G401 (cell line): ENCODE measurements around the gene TPPP. TPM values are rescaled to one million over a fixed set of nuclear protein-coding genes. Genes with fewer than 3 reads are reported as not detected.

Experiments used
- DNase-seq: peaks from one replicate; pipeline ENCODE4 v3.0.0-alpha.2; 2015; ENCODE audit warnings: low spot score
- in situ Hi-C: cut with HindIII; loops from 2 replicates; pipeline ENCODE4 v1.10.0; 2016; ENCODE audit warnings: low sequenced_read_pairs, mixed read lengths
- total RNA-seq: library from RNA; depleted of rRNA; stranded (reverse); fragments of >200 nt; shearing (Covaris generic); gene quantifications from 2 replicates; pipeline ENCODE4 v1.2.3, GENCODE V29; 2014

The TPPP gene
- total RNA-seq, 1 experiment from 2014 or later = 1.2 TPM

DNA sequence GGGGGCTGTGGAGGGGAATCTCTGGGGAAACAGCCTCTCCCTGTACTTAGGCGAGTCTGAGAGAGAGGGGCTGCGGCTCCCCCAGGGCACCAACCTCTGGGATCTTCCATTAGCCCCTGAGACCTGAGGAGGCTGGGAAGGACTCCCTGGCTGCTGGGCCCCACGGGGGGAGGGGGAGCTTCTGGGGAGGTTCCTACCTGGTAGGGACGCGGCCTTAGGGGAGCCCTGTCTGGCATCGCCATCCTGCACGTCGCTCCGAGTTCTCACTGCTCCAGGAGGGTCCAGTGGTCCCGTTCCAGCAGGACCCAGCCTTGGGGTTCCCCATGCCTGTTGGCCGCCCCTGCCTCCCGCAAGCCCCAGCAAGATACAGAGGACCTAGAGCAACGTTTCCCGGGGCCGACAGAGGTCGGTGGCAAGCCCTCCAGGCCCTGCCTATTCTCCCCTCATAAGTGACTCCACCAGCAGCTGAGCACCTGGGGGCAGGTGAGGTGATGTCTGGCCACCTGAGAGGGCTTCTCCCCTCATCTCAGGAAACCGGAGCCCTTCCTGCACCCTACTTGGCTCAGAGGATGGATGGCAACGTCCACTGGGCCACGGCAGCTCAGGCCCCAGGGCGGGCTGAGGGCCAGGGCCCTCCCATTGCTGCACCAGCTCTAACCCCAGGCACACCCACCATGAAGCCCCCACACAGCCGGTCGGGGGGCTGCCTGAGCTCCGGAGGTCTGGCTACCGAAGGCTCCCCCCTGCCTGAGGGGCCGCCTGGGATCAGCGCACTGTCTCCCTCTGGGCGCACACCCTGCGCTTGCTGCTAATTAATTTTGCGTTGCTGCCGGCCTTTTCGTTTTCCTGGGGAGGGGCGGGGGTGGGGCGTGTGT is 22.5 kb downstream of the TPPP start:
- DNase-seq = no peak
- in situ Hi-C loops = loop anchor here (25.0 kb wide), 1 partner anchor 242 kb away; no protein-coding TSS in a partner anchor

GRCh38 chr5:669842-670395 is 23.2 kb downstream of the TPPP start:
- in situ Hi-C loops = loop anchor here (25.0 kb wide), 1 partner anchor 242 kb away; no protein-coding TSS in a partner anchor
- no peak for DNase-seq

DNA sequence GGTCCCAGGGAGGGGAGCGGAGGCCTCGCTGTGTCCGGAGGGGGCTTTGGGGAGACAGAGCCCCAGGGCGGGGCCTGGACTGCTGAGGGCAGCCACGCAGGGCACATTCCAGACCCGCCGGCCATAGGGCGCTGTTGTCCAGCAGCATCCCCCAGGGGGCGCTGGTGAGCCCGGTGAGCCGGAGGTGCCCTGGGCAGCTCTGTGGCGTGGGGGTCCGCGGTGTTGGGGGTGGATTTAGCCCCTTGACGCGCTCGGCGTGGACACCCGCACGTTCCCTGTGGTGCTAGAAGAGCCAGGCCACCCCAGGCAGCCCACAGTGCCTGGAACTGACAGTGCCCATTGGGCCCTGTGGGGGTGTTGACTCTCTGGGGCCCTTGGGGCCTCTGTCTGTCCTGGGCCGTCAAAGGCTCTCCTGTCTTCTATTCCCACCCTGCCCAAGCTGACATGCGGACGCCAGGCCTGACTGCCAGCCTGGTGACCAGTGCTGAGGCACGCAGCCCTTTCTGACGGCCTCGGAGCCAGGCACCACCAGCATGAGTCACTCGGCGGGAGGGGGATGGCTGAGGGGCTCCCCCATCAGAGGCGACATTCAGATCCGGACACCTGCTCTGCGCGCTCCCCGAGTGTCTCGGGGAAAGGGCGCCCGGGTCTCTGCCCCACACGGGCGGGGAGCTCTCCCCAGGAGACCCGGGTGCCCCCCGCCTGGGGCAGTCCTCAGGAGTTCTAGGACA is 23.9 kb downstream of the TPPP start:
- in situ Hi-C loops = loop anchor here (25.0 kb wide), 1 partner anchor 243 kb away; no protein-coding TSS in a partner anchor
- no peak for DNase-seq

- no peak for DNase-seq
- in situ Hi-C loops = loop anchor here (25.0 kb wide), 1 partner anchor 244 kb away; no protein-coding TSS in a partner anchor
Observed at GRCh38 chr5:668283-668995, 24.7 kb downstream of the TPPP start.

DNA sequence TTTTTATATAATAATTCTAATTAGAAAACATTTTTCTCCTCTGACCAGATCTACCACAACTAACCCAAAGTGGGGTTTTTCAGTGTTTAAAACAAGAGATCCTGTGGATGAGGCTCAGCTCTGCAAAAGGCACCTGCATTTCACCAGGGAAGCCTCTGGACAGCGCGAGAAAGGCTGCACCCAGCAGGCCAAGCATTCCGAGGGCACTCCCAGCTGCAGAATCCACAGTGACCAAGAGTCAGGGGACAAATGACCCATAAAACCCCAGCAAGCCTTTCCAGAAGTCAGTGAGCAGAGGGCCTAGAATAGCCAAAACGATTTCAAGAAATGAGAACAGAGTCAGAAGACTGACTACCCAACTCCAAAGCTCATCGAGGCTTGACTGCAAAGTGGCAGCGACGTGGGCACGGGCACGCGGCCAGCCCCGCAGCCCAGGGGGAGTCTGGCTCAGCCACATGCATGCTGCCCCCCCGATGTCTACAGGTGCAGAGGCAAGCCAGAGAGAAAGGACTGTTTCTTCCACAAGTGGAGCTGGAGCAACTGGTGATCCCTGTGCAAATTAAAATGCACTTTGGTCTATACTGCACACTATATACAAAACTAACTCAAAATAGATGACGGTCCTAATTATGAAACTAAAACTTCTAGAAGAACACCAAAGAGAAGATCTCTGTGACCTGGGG is 26.2 kb downstream of the TPPP start:
- DNase-seq = no peak
- in situ Hi-C loops = loop anchor here (25.0 kb wide), 1 partner anchor 245 kb away; no protein-coding TSS in a partner anchor

GRCh38 chr5:665956-666711 is 27.0 kb downstream of the TPPP start:
- no peak for DNase-seq

DNA sequence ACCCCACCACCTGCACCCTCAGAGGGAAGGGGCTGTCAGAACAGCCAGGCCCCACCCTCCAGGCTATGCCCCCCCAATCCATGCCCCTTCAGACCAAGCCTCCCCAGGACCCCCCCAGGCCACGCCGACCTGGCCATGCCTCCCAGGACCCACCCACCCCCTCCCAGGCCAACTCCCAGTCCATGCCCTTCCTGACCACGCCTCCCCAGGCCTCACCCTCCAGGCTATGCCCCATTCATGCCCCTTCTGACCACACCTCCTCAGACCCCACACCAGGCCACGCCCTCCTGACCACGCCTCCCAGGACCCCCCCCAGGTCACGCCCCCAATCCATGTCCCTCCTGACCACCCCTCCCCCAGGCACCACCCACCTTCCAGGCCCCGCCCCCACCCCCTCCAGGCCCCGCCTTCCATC is 27.6 kb downstream of the TPPP start:
- DNase-seq = no peak
- in situ Hi-C loops = loop anchor here (25.0 kb wide), 1 partner anchor 247 kb away; no protein-coding TSS in a partner anchor

More at GRCh38 chr5:665956-666711, 27.0 kb downstream of the TPPP start:
- in situ Hi-C loops = loop anchor here (25.0 kb wide), 1 partner anchor 246 kb away; no protein-coding TSS in a partner anchor

- in situ Hi-C loops = loop anchor here (25.0 kb wide), 1 partner anchor 247 kb away; no protein-coding TSS in a partner anchor
- DNase-seq = no peak
Observed at GRCh38 chr5:664994-665360, 28.2 kb downstream of the TPPP start.

- in situ Hi-C loops = loop anchor here (25.0 kb wide), 1 partner anchor 248 kb away; no protein-coding TSS in a partner anchor
- no peak for DNase-seq
Observed at GRCh38 chr5:664343-664993, 28.7 kb downstream of the TPPP start.

GRCh38 chr5:663436-664342 is 29.5 kb downstream of the TPPP start:
- in situ Hi-C loops = loop anchor here (25.0 kb wide), 1 partner anchor 249 kb away; no protein-coding TSS in a partner anchor
- DNase-seq = no peak

DNA sequence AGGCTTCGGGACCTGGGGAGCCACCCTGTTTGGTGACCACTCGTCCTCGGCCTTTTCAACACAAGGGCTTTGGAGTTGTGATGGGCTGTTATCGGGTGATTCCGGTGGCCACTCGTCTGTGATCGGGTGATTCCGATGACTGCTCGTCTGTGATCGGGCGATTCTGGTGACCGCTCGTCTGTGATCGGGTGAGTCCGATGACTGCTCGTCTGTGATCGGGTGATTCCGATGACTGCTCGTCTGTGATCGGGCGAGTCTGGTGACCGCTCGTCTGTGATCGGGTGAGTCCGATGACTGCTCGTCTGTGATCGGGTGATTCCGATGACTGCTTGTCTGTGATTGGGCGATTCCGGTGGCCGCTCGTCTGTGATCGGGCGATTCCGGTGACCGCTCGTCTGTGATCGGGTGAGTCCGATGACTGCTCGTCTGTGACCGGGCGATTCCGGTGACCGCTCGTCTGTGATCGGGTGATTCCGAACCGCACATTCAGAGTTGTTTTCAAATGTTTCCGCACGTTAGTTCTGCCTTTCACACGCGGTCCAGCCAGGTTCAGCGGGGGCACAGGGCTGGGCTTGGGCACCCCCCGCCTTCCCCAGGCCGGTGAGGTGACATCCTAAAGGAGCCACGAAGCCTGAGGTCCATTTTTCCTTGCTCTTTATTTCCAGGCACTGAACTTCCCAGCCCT is 30.3 kb downstream of the TPPP start:
- in situ Hi-C loops = loop anchor here (25.0 kb wide), 1 partner anchor 249 kb away; no protein-coding TSS in a partner anchor
- DNase-seq = no peak

DNA sequence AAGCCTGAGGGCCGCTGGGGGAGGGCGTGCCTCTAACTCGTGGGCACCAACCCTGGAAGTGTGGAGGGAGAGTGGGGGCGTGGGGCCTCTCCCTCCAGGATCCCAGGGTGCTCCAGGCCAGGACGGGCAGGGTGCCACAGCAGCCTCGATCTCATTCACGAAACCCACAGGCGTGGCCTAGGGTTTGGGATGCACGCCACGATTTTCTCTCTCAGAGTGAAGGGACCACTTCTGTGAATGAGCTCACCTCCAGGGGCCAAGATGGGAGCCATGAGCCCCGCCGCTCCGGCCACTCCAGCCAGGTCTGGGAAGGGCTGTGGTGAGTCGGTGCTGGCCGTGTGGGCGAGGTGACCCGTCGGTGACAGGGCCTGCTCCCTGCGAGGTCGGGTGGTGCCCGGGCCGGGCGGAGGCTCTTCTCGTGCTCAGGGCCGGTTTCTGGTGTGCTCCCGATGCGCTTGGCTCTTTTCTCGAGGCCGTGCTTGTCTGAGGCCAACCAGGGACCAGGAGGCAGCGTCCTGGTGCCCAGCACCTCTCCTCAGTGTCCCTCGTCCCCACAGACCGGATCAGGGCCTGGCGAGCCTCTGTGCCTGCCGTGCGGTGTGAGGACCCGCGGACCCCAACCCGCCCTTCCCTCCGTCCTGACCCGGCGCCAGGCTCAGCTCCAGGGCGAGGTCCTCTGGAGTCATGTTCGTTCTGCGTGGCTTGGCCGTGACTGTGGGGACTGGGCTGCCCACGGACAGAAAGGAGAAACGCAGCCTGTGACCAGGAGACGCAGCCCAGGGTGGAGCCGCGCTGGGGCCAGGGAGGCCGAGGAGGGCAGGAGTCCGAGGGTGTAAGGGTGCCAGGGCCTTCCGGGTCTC is 31.0 kb downstream of the TPPP start:
- in situ Hi-C loops = loop anchor here (25.0 kb wide), 1 partner anchor 250 kb away; no protein-coding TSS in a partner anchor
- no peak for DNase-seq

DNA sequence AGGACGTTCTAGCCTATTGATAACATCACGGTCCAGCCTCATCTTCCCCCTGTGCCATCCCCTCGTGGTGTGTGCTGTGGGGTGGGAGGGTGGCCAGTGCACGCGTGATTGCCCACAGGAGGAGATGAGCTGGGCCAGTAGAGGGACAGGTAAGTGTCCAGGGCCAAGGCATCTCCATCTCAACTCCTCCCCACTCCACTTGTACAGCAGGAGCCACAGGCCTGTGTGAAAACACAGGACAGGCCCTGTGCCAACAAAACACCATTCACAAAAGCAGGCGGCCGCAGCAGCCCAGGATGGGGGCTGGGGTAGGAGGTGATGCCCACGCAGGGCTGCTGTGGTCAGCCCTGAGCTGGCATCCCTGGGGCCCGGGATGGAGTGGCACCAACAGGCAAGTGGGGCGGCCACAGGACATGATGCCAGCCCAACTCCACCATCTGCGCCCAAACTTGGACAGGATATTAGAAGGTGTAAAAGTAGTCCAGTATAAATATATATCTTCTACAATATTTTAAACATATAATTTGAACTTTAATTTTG is 32.6 kb downstream of the TPPP start:
- in situ Hi-C loops = loop anchor here (25.0 kb wide), 1 partner anchor 252 kb away; no protein-coding TSS in a partner anchor
- DNase-seq = no peak
